ENCODE measurements around the gene GPR157. TPM values are rescaled to one million over a fixed set of nuclear protein-coding genes. Genes with fewer than 3 reads are reported as not detected.

The GPR157 gene, protein sequence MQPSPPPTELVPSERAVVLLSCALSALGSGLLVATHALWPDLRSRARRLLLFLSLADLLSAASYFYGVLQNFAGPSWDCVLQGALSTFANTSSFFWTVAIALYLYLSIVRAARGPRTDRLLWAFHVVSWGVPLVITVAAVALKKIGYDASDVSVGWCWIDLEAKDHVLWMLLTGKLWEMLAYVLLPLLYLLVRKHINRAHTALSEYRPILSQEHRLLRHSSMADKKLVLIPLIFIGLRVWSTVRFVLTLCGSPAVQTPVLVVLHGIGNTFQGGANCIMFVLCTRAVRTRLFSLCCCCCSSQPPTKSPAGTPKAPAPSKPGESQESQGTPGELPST
- polyA plus RNA-seq (2013, experiment 1 of 2) = 2.7 TPM
- 2.9 TPM for polyA plus RNA-seq (2013, experiment 2 of 2)

DNA sequence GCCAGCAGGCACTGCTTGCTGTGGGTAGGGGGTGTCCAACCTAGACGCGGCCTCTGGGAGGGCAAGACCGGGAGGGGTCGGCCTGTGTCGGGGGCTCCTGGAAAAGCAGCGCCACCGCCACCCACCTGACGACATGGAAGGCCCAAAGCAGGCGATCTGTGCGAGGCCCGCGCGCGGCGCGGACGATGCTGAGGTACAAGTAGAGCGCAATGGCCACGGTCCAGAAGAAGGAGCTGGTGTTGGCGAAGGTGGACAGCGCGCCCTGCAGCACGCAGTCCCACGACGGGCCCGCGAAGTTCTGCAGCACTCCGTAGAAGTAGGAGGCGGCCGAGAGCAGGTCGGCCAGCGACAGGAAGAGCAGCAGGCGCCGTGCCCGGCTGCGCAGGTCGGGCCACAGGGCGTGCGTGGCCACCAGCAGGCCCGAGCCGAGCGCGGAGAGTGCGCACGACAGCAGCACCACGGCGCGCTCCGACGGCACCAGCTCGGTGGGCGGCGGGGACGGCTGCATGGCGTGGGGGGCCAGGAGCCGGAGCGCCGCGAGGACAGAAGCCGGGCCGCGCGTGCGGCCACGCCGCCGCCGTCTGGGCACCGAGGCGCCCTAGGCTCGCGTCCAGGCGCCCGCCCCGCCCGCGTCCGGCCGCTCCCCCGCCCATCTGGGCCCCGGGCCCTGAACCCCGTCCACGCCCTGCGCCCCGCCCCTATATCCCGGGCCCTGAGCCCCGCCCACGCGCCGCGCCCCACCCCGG lies at the start of gene GPR157:
Gene GPR157, minus strand, starts transcription at position 583 of the 746 bp plus-strand sequence. Its CDS starts 75 bp downstream, at position 508.
- no peak within 1 kb of the TSS for H2BK120ac ChIP-seq (ENCODE audit: low read depth, low read length)
- peak within 1 kb of the TSS; percentile 78 for H3K4me2 ChIP-seq (ENCODE audit: low read length, poor library complexity, severe bottlenecking)
- 5% methylated on average over 46 of the region's 92 CpGs for WGBS
- H3K14ac ChIP-seq (ENCODE audit: low read length in 2 of 2) = peak within 1 kb of the TSS in 1 of 2 experiments; percentile 37
- H3K4me1 ChIP-seq (ENCODE audit: control insufficient read depth, insufficient read depth, low read depth, low read length) = peaks cover 16% of the 10 kb centered on the region
- no peak within 1 kb of the TSS for H2AK5ac ChIP-seq (ENCODE audit: low read length, severe bottlenecking)
- peak; percentile 74 for DNase-seq
- peak within 1 kb of the TSS; percentile 70 to 73 for H3K18ac ChIP-seq (ENCODE audit: low read depth in 1 of 2, low read length in 2 of 2)
- peak within 1 kb of the TSS; percentile 66 to 83 for H3K4me3 ChIP-seq (ENCODE audit: insufficient read depth in 1 of 2, low read depth in 1 of 2, low read length in 2 of 2)
- peak within 1 kb of the TSS; percentile 33 for H2BK15ac ChIP-seq (ENCODE audit: low read depth, poor library complexity, severe bottlenecking)
- H3K23ac ChIP-seq (ENCODE audit: low read length in 2 of 2) = peak within 1 kb of the TSS in 1 of 2 experiments; percentile 11
- H3K27me3 ChIP-seq (ENCODE audit: control insufficient read depth in 1 of 2, insufficient read depth in 1 of 2, low read length in 2 of 2) = no peaks in the 10 kb centered on the region
- H3K9ac ChIP-seq (ENCODE audit: low read length) = peak within 1 kb of the TSS; percentile 78
- H4K8ac ChIP-seq (ENCODE audit: low read length) = peak within 1 kb of the TSS; percentile 78
- peak within 1 kb of the TSS; percentile 57 for H4K91ac ChIP-seq (ENCODE audit: low read length)
- H2AFZ ChIP-seq (ENCODE audit: low read depth, low read length) = peak within 1 kb of the TSS; percentile 70
- peak within 1 kb of the TSS; percentile 19 to 46 for H3K4ac ChIP-seq (ENCODE audit: low read depth in 1 of 2, low read length in 2 of 2)
- H3K79me1 ChIP-seq (replicated peaks; ENCODE audit: low read length, poor library complexity, severe bottlenecking) = peaks cover 5% of the 10 kb centered on the region
- H2BK12ac ChIP-seq (ENCODE audit: low read length in 2 of 2) = peak within 1 kb of the TSS in 1 of 2 experiments; percentile 49
- H2BK5ac ChIP-seq (ENCODE audit: low read depth, low read length, poor library complexity, severe bottlenecking) = no peak within 1 kb of the TSS
- no peaks in the 10 kb centered on the region for H3K9me3 ChIP-seq (ENCODE audit: control insufficient read depth, low read length)
- peak within 1 kb of the TSS; percentile 44 for H3K27ac ChIP-seq (ENCODE audit: low read length, poor library complexity, severe bottlenecking)
- H3K36me3 ChIP-seq (ENCODE audit: control insufficient read depth in 1 of 2, insufficient read depth in 2 of 2, low read depth in 1 of 2, low read length in 2 of 2) = no peaks in the 10 kb centered on the region

DNA sequence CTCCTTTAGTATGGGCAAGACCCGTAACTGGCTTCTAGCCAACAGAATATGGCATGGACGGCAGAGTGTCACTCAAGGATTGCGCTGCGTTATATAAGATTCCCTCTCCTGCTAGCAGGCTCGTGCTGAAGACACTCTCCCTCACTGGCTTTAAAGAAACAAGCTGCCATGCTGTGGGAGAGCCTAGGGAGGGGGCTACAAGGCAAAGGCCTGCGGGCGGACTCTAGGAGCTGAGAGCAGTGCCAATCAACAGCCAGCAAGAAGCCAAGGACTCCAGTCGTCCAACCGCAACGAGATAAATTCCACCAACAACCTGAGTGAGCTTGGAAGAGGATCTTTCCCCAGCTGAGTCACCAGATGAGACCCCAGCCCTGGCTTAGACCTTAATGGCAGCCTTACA lies 45.9 kb upstream of the GPR157 start:
- WGBS = 94% methylated on average over 10 of the region's 10 CpGs
- H2AK5ac ChIP-seq (ENCODE audit: low read length, severe bottlenecking) = no peak overlapping the region
- no peak overlapping the region for H2BK120ac ChIP-seq (ENCODE audit: low read depth, low read length)
- peaks cover 19% of the 10 kb centered on the region for H3K4me1 ChIP-seq (ENCODE audit: control insufficient read depth, insufficient read depth, low read depth, low read length)
- H3K9ac ChIP-seq (ENCODE audit: low read length) = peak overlapping the region; percentile 19
- H4K91ac ChIP-seq (ENCODE audit: low read length) = no peak overlapping the region
- H2BK12ac ChIP-seq (ENCODE audit: low read length in 2 of 2) = no peak overlapping the region
- peaks cover 2% of the 10 kb centered on the region for H3K79me1 ChIP-seq (replicated peaks; ENCODE audit: low read length, poor library complexity, severe bottlenecking)
- no peak overlapping the region for H3K4me2 ChIP-seq (ENCODE audit: low read length, poor library complexity, severe bottlenecking)
- H3K14ac ChIP-seq (ENCODE audit: low read length in 2 of 2) = no peak overlapping the region
- H3K4me3 ChIP-seq (ENCODE audit: insufficient read depth in 1 of 2, low read depth in 1 of 2, low read length in 2 of 2) = no peak overlapping the region
- H3K27ac ChIP-seq (ENCODE audit: low read length, poor library complexity, severe bottlenecking) = no peak overlapping the region
- H3K4ac ChIP-seq (ENCODE audit: low read depth in 1 of 2, low read length in 2 of 2) = no peak overlapping the region
- H3K23ac ChIP-seq (ENCODE audit: low read length in 2 of 2) = no peak overlapping the region
- no peak overlapping the region for H4K8ac ChIP-seq (ENCODE audit: low read length)
- no peak overlapping the region for H2BK5ac ChIP-seq (ENCODE audit: low read depth, low read length, poor library complexity, severe bottlenecking)
- H3K36me3 ChIP-seq (ENCODE audit: control insufficient read depth in 1 of 2, insufficient read depth in 2 of 2, low read depth in 1 of 2, low read length in 2 of 2) = peaks cover 38 to 79% of the 10 kb centered on the region in 2 experiments
- H3K27me3 ChIP-seq (ENCODE audit: control insufficient read depth in 1 of 2, insufficient read depth in 1 of 2, low read length in 2 of 2) = no peaks in the 10 kb centered on the region
- no peak for DNase-seq
- no peak overlapping the region for H2AFZ ChIP-seq (ENCODE audit: low read depth, low read length)
- H3K9me3 ChIP-seq (ENCODE audit: control insufficient read depth, low read length) = no peaks in the 10 kb centered on the region
- H2BK15ac ChIP-seq (ENCODE audit: low read depth, poor library complexity, severe bottlenecking) = no peak overlapping the region
- no peak overlapping the region for H3K18ac ChIP-seq (ENCODE audit: low read depth in 1 of 2, low read length in 2 of 2)

DNA sequence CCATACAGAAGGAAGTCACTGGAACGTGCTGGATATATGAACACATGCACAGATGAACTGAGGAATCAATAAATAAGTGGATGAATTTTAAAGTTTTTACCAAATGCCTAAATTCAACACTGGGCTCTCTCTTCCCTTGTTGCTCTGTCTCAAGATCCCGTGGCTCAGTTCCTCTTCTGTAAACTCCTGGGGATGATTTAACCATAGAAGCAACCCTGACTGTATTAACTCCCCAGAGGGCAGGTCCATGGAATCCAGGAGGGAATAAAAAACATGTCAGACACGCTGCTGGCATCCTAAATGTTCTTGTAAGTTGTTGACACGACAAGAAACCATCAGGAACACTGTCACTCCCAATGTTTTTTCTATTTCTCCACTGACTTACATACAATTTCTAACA lies 45.3 kb upstream of the GPR157 start:
- Histone ChIP-seq H2BK5ac (ENCODE audit: low read depth, low read length, poor library complexity, severe bottlenecking) (no peak overlapping the region), H3K27me3 (ENCODE audit: control insufficient read depth in 1 of 2, insufficient read depth in 1 of 2, low read length in 2 of 2) (no peaks in the 10 kb centered on the region), H3K27ac (ENCODE audit: low read length, poor library complexity, severe bottlenecking) (no peak overlapping the region), H3K4me3 (ENCODE audit: insufficient read depth in 1 of 2, low read depth in 1 of 2, low read length in 2 of 2) (no peak overlapping the region), H2BK12ac (ENCODE audit: low read length in 2 of 2) (no peak overlapping the region), H2AK5ac (ENCODE audit: low read length, severe bottlenecking) (no peak overlapping the region), H3K23ac (ENCODE audit: low read length in 2 of 2) (no peak overlapping the region), H3K18ac (ENCODE audit: low read depth in 1 of 2, low read length in 2 of 2) (no peak overlapping the region), H3K4me1 (ENCODE audit: control insufficient read depth, insufficient read depth, low read depth, low read length) (peaks cover 22% of the 10 kb centered on the region), H2BK15ac (ENCODE audit: low read depth, poor library complexity, severe bottlenecking) (no peak overlapping the region), H3K4me2 (ENCODE audit: low read length, poor library complexity, severe bottlenecking) (no peak overlapping the region), H3K79me1 (replicated peaks; ENCODE audit: low read length, poor library complexity, severe bottlenecking) (peaks cover 4% of the 10 kb centered on the region), H3K14ac (ENCODE audit: low read length in 2 of 2) (no peak overlapping the region), H2BK120ac (ENCODE audit: low read depth, low read length) (no peak overlapping the region), H4K91ac (ENCODE audit: low read length) (no peak overlapping the region), H3K36me3 (ENCODE audit: control insufficient read depth in 1 of 2, insufficient read depth in 2 of 2, low read depth in 1 of 2, low read length in 2 of 2) (peaks cover 40 to 75% of the 10 kb centered on the region in 2 experiments), H3K9ac (ENCODE audit: low read length) (peak overlapping the region; percentile 19), H3K9me3 (ENCODE audit: control insufficient read depth, low read length) (no peaks in the 10 kb centered on the region), H4K8ac (ENCODE audit: low read length) (no peak overlapping the region), H3K4ac (ENCODE audit: low read depth in 1 of 2, low read length in 2 of 2) (no peak overlapping the region), H2AFZ (ENCODE audit: low read depth, low read length) (no peak overlapping the region)
- 70% methylated on average over 3 of the region's 4 CpGs for WGBS
- no peak for DNase-seq

DNA sequence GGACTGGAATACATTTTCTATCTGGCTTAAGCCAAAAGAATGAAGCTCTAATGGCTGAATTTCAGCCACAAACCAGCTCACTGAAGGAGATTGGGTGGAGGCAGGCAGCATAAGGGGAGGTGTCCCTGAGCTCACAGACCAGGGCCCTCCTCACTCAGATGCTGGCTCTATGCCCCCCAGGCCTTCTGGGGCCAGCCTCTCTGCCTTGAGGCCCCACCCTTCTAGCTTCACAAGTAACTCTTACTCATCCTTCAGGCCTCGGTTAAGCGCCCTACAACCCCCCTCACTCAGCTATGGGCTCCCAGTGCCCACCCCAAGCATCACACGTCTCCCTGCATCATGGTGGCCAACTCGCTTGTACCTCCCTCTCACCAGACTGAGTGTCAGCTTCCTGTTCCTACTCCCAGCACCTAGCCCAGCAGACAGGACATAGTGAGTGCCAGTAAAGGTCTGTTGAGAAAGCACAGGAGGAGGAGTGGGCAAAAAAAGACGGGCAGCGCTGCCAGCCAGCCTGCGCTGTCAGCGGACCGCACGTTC lies 40.8 kb upstream of the GPR157 start:
- Histone ChIP-seq H3K4me1 (ENCODE audit: control insufficient read depth, insufficient read depth, low read depth, low read length) (peaks cover 38% of the 10 kb centered on the region), H3K36me3 (ENCODE audit: control insufficient read depth in 1 of 2, insufficient read depth in 2 of 2, low read depth in 1 of 2, low read length in 2 of 2) (peaks cover 36 to 68% of the 10 kb centered on the region in 2 experiments), H3K9ac (ENCODE audit: low read length) (no peak overlapping the region), H3K27ac (ENCODE audit: low read length, poor library complexity, severe bottlenecking) (no peak overlapping the region), H3K4me3 (ENCODE audit: insufficient read depth in 1 of 2, low read depth in 1 of 2, low read length in 2 of 2) (peak overlapping the region in 1 of 2 experiments; percentile 12), H3K9me3 (ENCODE audit: control insufficient read depth, low read length) (no peaks in the 10 kb centered on the region), H2BK12ac (ENCODE audit: low read length in 2 of 2) (no peak overlapping the region), H2AFZ (ENCODE audit: low read depth, low read length) (no peak overlapping the region), H4K91ac (ENCODE audit: low read length) (no peak overlapping the region), H3K79me1 (replicated peaks; ENCODE audit: low read length, poor library complexity, severe bottlenecking) (peaks cover 4% of the 10 kb centered on the region), H2BK15ac (ENCODE audit: low read depth, poor library complexity, severe bottlenecking) (no peak overlapping the region), H2BK5ac (ENCODE audit: low read depth, low read length, poor library complexity, severe bottlenecking) (no peak overlapping the region), H3K4me2 (ENCODE audit: low read length, poor library complexity, severe bottlenecking) (no peak overlapping the region), H2AK5ac (ENCODE audit: low read length, severe bottlenecking) (no peak overlapping the region), H3K18ac (ENCODE audit: low read depth in 1 of 2, low read length in 2 of 2) (no peak overlapping the region), H3K4ac (ENCODE audit: low read depth in 1 of 2, low read length in 2 of 2) (no peak overlapping the region), H3K14ac (ENCODE audit: low read length in 2 of 2) (no peak overlapping the region), H3K27me3 (ENCODE audit: control insufficient read depth in 1 of 2, insufficient read depth in 1 of 2, low read length in 2 of 2) (no peaks in the 10 kb centered on the region), H4K8ac (ENCODE audit: low read length) (no peak overlapping the region), H3K23ac (ENCODE audit: low read length in 2 of 2) (no peak overlapping the region), H2BK120ac (ENCODE audit: low read depth, low read length) (no peak overlapping the region)
- 88% methylated on average over 9 of the region's 10 CpGs for WGBS
- DNase-seq = no peak
